ENCODE results near the gene WDFY2. TPM values are rescaled to one million over a fixed set of nuclear protein-coding genes. Genes with fewer than 3 reads are reported as not detected.

WDFY2 gene
- total RNA-seq, 4 donors from 2014 or later, result 12.9 to 23.2 (median 17.1) TPM

DNA sequence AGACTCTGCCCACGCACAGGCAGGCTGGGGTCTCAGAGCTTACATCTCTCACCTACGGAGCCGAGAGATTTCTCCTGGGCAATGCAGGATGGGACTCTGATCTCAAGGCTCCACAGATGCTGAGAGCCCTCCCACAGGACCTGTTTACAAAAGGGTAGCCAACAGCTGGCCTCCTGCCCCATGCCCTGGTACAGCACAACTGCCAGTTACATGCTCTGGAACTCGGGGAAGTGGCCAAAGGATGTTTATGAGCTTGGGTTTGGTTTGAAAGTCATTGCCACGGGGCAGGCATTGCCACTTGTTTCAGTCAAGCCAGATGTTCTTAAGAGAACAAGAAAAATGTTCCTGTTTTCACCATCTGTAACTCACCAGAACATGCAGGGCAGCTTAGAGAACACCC, 216.2 kb downstream of the WDFY2 start:
- Histone ChIP-seq H3K27ac (peak overlapping the region in 3 of 4 donors; percentile 96 to 100 (median 96)), H3K27me3 (no peaks in the 10 kb centered on the region), H3K36me3 (peaks cover 0 to 38% (median 0%) of the 10 kb centered on the region in 3 donors), H3K4me3 (no peak overlapping the region), H3K4me1 (peaks cover 6 to 45% (median 24%) of the 10 kb centered on the region in 4 donors), H3K9me3 (no peaks in the 10 kb centered on the region)
- TF ChIP-seq, protein P1, sequence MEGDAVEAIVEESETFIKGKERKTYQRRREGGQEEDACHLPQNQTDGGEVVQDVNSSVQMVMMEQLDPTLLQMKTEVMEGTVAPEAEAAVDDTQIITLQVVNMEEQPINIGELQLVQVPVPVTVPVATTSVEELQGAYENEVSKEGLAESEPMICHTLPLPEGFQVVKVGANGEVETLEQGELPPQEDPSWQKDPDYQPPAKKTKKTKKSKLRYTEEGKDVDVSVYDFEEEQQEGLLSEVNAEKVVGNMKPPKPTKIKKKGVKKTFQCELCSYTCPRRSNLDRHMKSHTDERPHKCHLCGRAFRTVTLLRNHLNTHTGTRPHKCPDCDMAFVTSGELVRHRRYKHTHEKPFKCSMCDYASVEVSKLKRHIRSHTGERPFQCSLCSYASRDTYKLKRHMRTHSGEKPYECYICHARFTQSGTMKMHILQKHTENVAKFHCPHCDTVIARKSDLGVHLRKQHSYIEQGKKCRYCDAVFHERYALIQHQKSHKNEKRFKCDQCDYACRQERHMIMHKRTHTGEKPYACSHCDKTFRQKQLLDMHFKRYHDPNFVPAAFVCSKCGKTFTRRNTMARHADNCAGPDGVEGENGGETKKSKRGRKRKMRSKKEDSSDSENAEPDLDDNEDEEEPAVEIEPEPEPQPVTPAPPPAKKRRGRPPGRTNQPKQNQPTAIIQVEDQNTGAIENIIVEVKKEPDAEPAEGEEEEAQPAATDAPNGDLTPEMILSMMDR (IDR thresholded peaks at IDR 0.05), result no peak
- TF ChIP-seq POLR2A (IDR thresholded peaks at IDR 0.05), result no peak
- TF ChIP-seq EP300 (IDR thresholded peaks at IDR 0.05), result no peak
- WGBS, 2 donors, result 81 to 84% methylated on average over 5 of the region's 5 CpGs
- DNase-seq (ENCODE audit: low spot score in 2 of 2), result no peak

DNA sequence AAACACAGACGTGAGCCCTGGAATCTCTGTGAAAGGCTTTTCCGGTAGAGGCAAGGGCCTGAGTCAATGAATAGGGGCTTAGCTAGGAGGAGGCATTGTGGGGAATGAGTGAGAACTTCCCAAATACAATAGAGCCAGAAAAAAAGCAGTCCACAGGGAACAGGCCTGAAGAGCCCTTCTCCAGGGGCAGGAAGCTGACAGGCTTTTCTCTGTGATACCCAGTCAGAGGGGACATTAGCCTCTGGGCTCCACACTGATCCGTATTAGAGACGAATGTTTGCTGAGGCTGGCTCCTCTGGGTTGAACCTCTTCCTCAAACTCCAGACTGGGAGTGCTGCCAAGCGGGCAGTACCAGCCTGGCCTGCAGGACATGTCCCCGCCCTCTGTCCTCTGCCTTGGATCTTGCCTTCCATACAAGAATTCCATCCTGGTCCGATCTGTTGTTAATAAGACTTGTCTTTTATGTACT, 217.4 kb downstream of the WDFY2 start:
- Histone ChIP-seq H3K27ac (peak overlapping the region; percentile 96 to 100 (median 98)), H3K4me1 (peaks cover 6 to 49% (median 24%) of the 10 kb centered on the region in 4 donors), H3K36me3 (peaks cover 0 to 30% (median 0%) of the 10 kb centered on the region in 3 donors), H3K27me3 (no peaks in the 10 kb centered on the region), H3K4me3 (no peak overlapping the region), H3K9me3 (no peaks in the 10 kb centered on the region)
- WGBS, 2 donors, result 25 to 47% methylated on average over 7 of the region's 7 CpGs
- TF ChIP-seq, protein P1 (IDR thresholded peaks at IDR 0.05), result peak in 1 of 5 experiments; percentile 36
- no peak for TF ChIP-seq POLR2A (IDR thresholded peaks at IDR 0.05)
- DNase-seq (ENCODE audit: low spot score in 2 of 2), result peak; percentile 50 to 57

DNA sequence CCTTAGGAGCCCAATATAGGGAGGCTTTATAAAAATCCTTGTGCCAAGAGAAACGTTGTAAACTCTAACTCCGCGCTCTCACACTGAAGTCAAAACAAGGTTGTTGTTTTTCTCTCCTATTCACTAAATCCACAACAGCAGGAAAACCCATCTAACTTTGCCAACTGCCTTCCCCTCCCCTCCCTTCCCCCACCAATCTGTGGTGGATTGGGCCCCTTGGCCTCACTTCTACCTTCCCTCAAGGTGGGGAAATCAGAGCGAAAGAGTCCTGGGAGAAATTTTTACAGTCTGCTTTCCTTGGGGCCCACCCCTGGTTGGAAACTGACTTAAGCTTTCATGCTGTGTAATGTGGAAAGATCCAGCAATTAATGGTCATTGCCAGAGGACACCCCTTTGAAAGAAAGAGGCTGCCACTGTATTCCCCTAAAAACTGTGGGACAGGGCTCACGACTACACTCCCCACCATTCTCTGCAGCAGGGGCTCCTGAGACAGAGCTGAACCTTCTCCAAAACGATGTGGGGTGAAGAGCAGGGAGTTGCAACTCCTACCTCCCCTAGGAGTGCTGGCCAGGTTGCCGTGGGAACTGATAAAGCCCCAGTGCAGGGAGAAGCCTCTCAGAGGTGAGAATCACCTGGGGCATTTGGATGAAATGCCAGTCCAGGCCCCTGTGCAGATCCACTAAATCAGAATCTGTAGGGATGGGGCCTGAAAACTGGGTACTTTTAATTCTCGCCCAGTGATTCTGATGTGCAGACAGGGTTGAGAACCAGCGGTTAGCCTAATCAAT, 218.6 kb downstream of the WDFY2 start:
- Histone ChIP-seq H3K27ac (peak overlapping the region; percentile 96 to 100 (median 98)), H3K4me1 (peaks cover 6 to 55% (median 24%) of the 10 kb centered on the region in 4 donors), H3K9me3 (no peaks in the 10 kb centered on the region), H3K27me3 (no peaks in the 10 kb centered on the region), H3K4me3 (peak overlapping the region; percentile 65 to 95 (median 68)), H3K36me3 (peaks cover 0 to 18% (median 0%) of the 10 kb centered on the region in 3 donors)
- DNase-seq (ENCODE audit: low spot score in 2 of 2), result no peak
- 36 to 38% methylated on average over 9 of the region's 9 CpGs for WGBS, 2 donors
- TF ChIP-seq POLR2A (IDR thresholded peaks at IDR 0.05), result no peak
- no peak for TF ChIP-seq EP300 (IDR thresholded peaks at IDR 0.05)
- TF ChIP-seq, protein P1 (IDR thresholded peaks at IDR 0.05), result no peak

DNA sequence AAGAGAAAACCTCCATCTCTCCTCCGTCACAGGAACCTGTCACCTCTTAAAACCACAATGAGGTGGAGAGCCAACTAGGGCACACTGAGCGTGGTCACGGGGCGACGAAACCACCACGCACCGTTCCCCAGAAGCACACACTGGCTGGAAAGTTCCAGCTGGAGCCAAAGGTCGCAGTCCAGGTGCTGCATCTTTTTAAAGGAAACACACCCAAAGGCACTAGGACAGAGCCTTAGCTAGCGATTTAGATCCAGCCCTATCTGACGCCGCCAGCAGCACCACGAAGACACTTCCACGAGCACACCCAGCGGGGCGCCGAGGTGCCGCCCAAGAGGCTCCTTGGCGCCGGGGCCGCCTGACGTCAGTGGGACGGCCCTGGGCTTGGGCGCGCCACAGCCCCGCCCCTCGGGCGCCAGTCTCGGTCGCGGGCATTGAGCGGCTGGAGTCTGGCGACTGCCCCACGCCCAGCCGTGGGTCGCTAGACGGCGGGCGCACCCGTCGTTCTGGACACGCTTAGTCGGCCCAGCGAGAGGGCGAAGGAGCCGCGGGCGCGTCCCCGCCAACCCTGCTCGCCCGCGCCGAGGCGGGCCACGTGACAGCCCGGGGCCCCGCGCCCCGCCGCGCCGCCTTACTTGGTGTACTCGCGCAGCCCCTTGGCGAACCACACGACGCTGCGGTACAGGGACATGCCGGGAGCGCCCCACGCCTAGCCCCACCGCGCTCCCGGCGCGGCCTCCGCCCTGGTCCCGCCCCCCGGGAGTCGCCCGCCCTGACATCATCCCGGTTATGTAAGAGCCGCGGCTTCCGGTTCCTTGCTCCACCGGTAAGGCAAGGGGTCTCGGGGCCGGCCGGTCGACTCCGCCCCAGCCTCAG, 219.4 kb downstream of the WDFY2 start, which contains the start of gene DHRS12:
Gene DHRS12 (minus strand): TSS at position 742 of the 873 bp plus-strand sequence. CDS start 4,504 bp downstream, outside the sequence.
- Histone ChIP-seq H3K9me3 (no peaks in the 10 kb centered on the region), H3K27me3 (no peaks in the 10 kb centered on the region), H3K36me3 (peaks cover 0 to 10% (median 0%) of the 10 kb centered on the region in 3 donors), H3K4me1 (peaks cover 6 to 55% (median 24%) of the 10 kb centered on the region in 4 donors), H3K27ac (peak within 1 kb of the TSS; percentile 96 to 100 (median 98)), H3K4me3 (peak within 1 kb of the TSS; percentile 65 to 95 (median 68))
- peak; percentile 88 to 90 for DNase-seq (ENCODE audit: low spot score in 2 of 2)
- TF ChIP-seq POLR2A (IDR thresholded peaks at IDR 0.05) (peak; percentile 68 to 96), EP300 (IDR thresholded peaks at IDR 0.05) (peak in 1 of 2 donors; percentile 94)
- TF ChIP-seq, protein P1 (IDR thresholded peaks at IDR 0.05), result peak in 2 of 5 experiments; percentile 27 to 50
- 0 to 1% methylated on average over 18 to 75 of the region's 91 CpGs for WGBS, 2 donors

Data from tibial nerve (tissue), 4 donors.